Endodermal cell (in vitro differentiated cells): ENCODE measurements around the gene FAXC. TPM values are rescaled to one million over a fixed set of nuclear protein-coding genes. Genes with fewer than 3 reads are reported as not detected.

Experiments used
- DNase-seq: peaks from one replicate; pipeline ENCODE4 v3.0.0-alpha.2; 2017
- H3K27ac ChIP-seq: 2 replicates; pipeline ENCODE4 v1.5.1; 2013; ENCODE audit warnings: mild to moderate bottlenecking, low read depth, low read length, moderate library complexity
- H3K27me3 ChIP-seq: 2 replicates; pipeline ENCODE4 v1.6.1; 2013; ENCODE audit warnings: mild to moderate bottlenecking, low read length, moderate library complexity; ENCODE audit not compliant: insufficient read depth, control insufficient read depth, poor library complexity, severe bottlenecking
- H3K36me3 ChIP-seq: 2 replicates; pipeline ENCODE4 v1.7.0; 2013; ENCODE audit warnings: mild to moderate bottlenecking, low read length, moderate library complexity; ENCODE audit not compliant: control insufficient read depth, insufficient read depth
- H3K4me1 ChIP-seq: one replicate; pipeline ENCODE4 v1.7.0; 2013; ENCODE audit warnings: low read length; ENCODE audit not compliant: control insufficient read depth, insufficient read depth
- H3K4me3 ChIP-seq: 2 replicates; pipeline ENCODE4 v1.5.1; 2013; ENCODE audit warnings: mild to moderate bottlenecking, low read length, moderate library complexity
- H3K9ac ChIP-seq: 2 replicates; pipeline ENCODE4 v1.6.1; 2013; ENCODE audit warnings: mild to moderate bottlenecking, low read length, moderate library complexity; ENCODE audit not compliant: poor library complexity, severe bottlenecking; ENCODE audit errors: extremely low read depth
- H3K9me3 ChIP-seq: 2 replicates; pipeline ENCODE4 v1.6.1; 2013; ENCODE audit warnings: mild to moderate bottlenecking, low read length, moderate library complexity; ENCODE audit not compliant: control insufficient read depth
- H3K27ac Mint-ChIP-seq: 2 replicates; pipeline ENCODE4 v1.8.0; 2020; ENCODE audit warnings: mixed read lengths
- H3K27me3 Mint-ChIP-seq: 2 replicates; pipeline ENCODE4 v1.8.0; 2021; ENCODE audit warnings: mild to moderate bottlenecking, mixed read lengths; ENCODE audit not compliant: insufficient read depth
- H3K36me3 Mint-ChIP-seq: 2 replicates; pipeline ENCODE4 v1.8.0; 2020; ENCODE audit warnings: low read depth, mixed read lengths
- H3K4me1 Mint-ChIP-seq: 2 replicates; pipeline ENCODE4 v1.8.0; 2020; ENCODE audit warnings: mixed read lengths
- H3K4me3 Mint-ChIP-seq: 2 replicates; pipeline ENCODE4 v1.8.0; 2020; ENCODE audit warnings: mild to moderate bottlenecking, moderate library complexity, mixed read lengths
- H3K9me3 Mint-ChIP-seq: 2 replicates; pipeline ENCODE4 v1.8.0; 2020; ENCODE audit warnings: mild to moderate bottlenecking, mixed read lengths
- CTCF ChIP-seq: fragments of 200-600 bp; sonication (generic); conservative IDR thresholded peaks from 2 replicates; pipeline ENCODE4 v1.5.0; 2021; ENCODE audit warnings: antibody characterized with exemption, mild to moderate bottlenecking
- WGBS, 2 experiments: methylation state at CpG; one replicate each; pipeline versions ENCODE4 v1.1.5 to v1.1.7; 2013; ENCODE audit warnings: missing lambda C conversion rate in 2 of 2, mixed read lengths in 1 of 2; ENCODE audit not compliant: insufficient coverage in 1 of 2, insufficient read length in 1 of 2; 5-methylcytosine and 5-hydroxymethylcytosine counted together
- total RNA-seq, 2 donors: library from RNA; stranded (reverse); fragmentation: NEBNext Ultra II Directional in 1 of 2; extraction: Animal tissue kit (Norgen Biotek cat#: 25700) in 1 of 2; gene quantifications; 2 replicates in 1 of 2; 3 replicates in 1 of 2; pipeline ENCODE4 v1.2.1, GENCODE V29; 2021

FAXC gene
- total RNA-seq, 2 donors from 2014 or later = 8.8 to 19.5 TPM

- Mint-ChIP-seq H3K27ac (no peak overlapping the region), H3K4me3 (no peak overlapping the region), H3K9me3 (no peaks in the 10 kb centered on the region), H3K27me3 (no peaks in the 10 kb centered on the region), H3K4me1 (peaks cover 8% of the 10 kb centered on the region), H3K36me3 (no peaks in the 10 kb centered on the region)
- TF ChIP-seq CTCF = no peak
- Histone ChIP-seq H3K9me3 (no peaks in the 10 kb centered on the region), H3K4me1 (no peaks in the 10 kb centered on the region), H3K4me3 (no peak overlapping the region), H3K27ac (no peak overlapping the region), H3K36me3 (no peaks in the 10 kb centered on the region), H3K9ac (no peak overlapping the region), H3K27me3 (no peaks in the 10 kb centered on the region)
- DNase-seq = no peak
- 82% methylated on average over 1 of the region's 2 CpGs; no CpG with 5 or more reads in 1 of the 2 experiments for WGBS, 2 experiments
Observed at GRCh38 chr6:99312354-99312753, 37.1 kb downstream of the FAXC start.

GRCh38 chr6:99310553-99310952 lies 38.9 kb downstream of the FAXC start:
- no peaks in the 10 kb centered on the region for H3K27me3 Mint-ChIP-seq
- WGBS, 2 experiments = 93% methylated on average over 1 of the region's 1 CpG; no CpG with 5 or more reads in 1 of the 2 experiments
- no peak overlapping the region for H3K27ac Mint-ChIP-seq
- no peaks in the 10 kb centered on the region for H3K36me3 ChIP-seq
- no peak for DNase-seq
- peaks cover 19% of the 10 kb centered on the region for H3K4me1 Mint-ChIP-seq
- H3K9me3 ChIP-seq = no peaks in the 10 kb centered on the region
- H3K9me3 Mint-ChIP-seq = no peaks in the 10 kb centered on the region
- no peaks in the 10 kb centered on the region for H3K27me3 ChIP-seq
- no peak for TF ChIP-seq CTCF
- no peak overlapping the region for H3K4me3 ChIP-seq
- no peak overlapping the region for H3K27ac ChIP-seq
- no peak overlapping the region for H3K9ac ChIP-seq
- no peak overlapping the region for H3K4me3 Mint-ChIP-seq
- no peaks in the 10 kb centered on the region for H3K36me3 Mint-ChIP-seq
- H3K4me1 ChIP-seq = peaks cover 7% of the 10 kb centered on the region

GRCh38 chr6:99309557-99309956 lies 39.9 kb downstream of the FAXC start:
- Mint-ChIP-seq H3K9me3 (no peaks in the 10 kb centered on the region), H3K4me3 (no peak overlapping the region)

More at GRCh38 chr6:99309557-99309956, 39.9 kb downstream of the FAXC start:
- Histone ChIP-seq H3K27ac (no peak overlapping the region), H3K9me3 (no peaks in the 10 kb centered on the region), H3K36me3 (no peaks in the 10 kb centered on the region), H3K4me1 (peaks cover 7% of the 10 kb centered on the region), H3K4me3 (no peak overlapping the region), H3K9ac (no peak overlapping the region), H3K27me3 (no peaks in the 10 kb centered on the region)
- TF ChIP-seq CTCF = no peak
- Mint-ChIP-seq H3K27me3 (no peaks in the 10 kb centered on the region), H3K27ac (no peak overlapping the region), H3K36me3 (no peaks in the 10 kb centered on the region), H3K4me1 (peaks cover 19% of the 10 kb centered on the region)
- no peak for DNase-seq
- 92 to 100% methylated on average over 2 to 4 of the region's 4 CpGs for WGBS, 2 experiments
